Superior temporal gyrus (tissue), 1 donor: Measurements from ENCODE around the gene JPH3.

Source experiments
- DNase-seq: peaks from one replicate; pipeline ENCODE4 v3.0.0-alpha.2; 2016; ENCODE audit errors: extremely low spot score

The JPH3 gene

DNA sequence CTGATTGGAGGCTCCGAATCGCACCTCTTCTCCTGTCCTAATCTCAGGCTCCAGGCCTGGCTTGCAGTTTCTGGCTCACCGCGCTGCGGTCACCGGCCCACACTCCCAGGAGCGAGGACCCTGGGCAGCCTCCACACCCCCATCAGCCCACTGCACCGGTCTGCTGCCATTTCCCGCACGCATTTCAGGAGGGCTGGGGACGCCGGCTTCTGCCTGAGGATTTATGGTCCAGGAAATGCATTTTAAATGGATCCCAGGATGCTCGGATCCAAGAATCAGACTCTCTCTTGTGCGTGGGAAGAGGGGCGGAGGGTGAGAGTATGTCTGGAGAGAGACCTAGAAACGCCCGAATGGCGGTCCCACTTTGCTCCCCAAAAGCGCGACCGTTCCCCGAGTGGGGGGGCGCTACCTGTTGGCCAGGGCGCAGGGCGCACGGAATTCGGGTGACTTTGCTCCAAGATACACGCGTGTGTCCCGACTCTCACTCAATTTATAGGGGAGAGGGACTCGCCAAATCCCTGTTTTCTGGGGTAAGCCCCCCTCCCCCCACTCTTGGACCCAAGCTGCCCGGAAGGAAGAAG lies 817 bp upstream of the JPH3 start:
- no peak for DNase-seq

DNA sequence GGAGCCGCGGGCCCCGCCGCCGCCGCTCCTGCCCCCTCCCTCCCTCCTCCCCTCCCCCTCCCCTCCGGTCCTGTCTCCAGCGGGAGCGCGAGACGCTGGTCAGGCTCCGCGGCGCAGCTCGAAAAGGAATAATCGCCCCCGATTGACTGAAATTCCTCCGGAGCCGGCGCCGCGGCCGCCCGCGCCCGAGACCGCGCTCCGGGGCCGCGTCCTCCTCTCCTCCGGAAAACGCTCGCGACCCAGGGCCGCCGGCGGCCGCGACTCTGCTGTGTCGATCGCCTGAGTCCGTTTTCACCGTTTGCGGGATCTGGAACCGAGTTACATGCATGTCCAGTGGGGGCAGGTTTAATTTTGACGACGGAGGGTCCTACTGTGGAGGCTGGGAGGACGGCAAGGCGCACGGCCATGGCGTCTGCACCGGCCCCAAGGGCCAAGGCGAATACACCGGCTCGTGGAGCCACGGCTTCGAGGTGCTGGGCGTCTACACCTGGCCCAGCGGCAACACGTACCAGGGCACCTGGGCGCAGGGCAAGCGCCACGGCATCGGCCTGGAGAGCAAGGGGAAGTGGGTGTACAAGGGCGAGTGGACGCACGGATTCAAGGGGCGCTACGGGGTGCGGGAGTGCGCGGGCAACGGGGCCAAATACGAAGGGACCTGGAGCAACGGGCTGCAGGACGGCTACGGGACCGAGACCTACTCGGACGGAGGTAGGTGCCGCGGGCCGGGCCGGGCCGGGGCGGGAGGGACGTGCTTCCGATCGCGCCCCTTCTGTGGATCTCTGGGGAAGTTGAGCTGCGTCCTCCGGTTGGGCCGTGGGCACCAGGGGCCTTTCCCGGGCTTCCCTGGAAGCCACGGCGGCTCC lies 744 bp downstream of the JPH3 start:
- no peak for DNase-seq

DNA sequence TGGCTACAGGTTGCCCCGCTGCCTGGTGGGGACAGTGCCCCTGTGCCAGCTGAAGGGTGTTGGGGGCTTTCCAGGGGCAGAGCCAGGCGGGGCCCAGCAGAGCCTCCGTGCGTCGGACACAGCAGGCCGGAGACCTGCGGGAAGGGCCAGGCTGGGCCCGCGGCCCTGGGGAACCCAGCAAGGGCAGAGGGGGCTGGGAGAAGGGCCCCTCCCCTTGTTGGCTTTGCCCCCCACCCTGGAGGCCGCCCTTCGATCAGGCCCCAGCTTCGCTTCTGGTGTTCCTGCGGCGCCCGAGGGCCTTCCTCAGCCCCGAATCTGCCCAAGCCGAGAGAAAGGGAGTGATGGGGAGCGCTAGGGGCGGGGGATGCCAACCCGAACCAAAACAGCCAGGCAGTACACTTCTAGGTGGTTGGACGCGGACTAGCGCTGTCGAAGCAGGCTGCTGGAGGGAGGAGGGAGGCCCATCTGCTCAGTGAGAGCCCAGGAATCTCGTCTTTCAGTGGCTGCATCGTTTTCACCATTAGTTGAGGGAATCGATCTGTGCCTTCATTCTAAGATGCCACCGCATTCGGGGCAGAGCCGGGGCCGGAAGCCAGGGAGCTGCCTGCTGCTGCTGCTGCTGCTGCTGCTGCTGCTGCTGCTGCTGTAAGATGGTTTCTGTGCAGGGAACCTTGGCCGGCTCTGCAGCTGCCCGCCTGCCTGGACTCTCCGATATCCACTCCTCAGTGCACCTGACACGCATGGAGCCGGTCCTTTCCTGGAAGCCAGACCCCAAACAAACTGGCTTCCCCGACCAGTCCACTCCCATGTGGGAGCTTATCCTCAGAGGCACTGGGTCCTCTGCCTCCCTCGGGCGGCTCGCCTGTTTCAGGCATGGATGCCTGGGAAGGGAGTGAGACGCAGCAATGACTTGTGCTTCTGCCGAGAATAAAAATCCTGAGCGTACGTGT lies 1.7 kb downstream of the JPH3 start:
- no peak for DNase-seq

DNA sequence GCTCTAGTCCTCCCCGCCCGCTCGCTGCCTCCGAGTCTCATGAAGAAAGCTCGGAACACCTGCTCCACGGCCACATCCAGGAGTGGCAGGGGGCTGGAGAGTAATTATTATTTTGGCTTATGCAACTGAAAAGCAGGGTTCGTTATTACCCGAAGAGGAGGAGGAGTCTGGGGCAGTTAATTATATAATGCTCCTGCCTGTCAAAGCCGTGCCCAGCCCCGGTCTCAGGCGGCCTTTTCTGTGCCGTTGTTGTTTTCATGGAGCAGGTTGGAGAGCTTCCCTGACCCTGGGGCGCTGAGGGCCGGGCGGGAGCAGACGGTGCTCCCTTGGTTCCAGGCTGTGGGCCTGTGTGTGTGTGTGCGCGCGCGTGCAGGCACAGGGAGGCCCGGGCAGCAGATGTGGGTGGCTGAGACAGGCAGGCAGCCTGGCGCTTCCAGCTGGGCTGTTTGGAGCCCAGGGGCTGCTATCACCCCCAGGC lies 2.4 kb downstream of the JPH3 start:
- DNase-seq = no peak

DNA sequence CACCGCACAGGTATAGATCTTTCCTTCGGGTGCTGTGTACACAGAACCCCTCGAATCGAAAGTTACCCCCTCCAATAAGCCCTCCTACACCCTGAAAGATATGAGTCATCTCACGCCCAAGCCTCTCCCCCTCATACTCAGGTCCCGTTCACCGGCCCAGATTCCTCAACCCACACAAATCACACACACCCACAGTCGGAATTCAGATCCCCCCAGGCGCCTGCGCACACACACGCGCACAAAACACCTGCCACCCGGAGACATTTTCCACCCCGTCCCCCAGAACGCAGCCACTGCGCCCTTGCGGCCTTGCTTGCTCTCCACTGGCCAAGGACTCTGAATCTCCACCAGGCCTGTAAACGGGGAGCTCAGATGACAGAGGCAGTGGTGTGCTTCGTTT lies 4.9 kb downstream of the JPH3 start:
- DNase-seq = peak; percentile 29

DNA sequence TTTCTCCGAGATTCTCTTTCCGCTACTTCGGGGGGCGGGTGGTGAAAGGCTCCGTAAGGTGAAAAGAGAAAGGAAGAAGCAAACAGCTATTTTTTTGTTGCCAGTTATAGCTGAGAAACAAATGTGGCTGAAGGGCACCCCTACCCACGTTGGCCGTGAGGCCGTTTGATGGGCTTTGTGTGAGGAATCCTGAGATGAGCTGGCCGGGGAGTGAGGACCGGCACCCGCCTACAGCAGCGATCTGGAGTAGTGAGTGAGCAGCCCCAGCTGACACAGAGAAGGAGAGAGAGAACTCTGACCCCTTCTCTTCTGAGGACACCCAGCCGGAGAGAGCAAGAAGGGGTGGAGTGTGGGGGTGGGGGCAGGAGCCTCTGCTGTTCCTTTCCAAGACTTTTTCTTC lies 5.6 kb downstream of the JPH3 start:
- DNase-seq = no peak

DNA sequence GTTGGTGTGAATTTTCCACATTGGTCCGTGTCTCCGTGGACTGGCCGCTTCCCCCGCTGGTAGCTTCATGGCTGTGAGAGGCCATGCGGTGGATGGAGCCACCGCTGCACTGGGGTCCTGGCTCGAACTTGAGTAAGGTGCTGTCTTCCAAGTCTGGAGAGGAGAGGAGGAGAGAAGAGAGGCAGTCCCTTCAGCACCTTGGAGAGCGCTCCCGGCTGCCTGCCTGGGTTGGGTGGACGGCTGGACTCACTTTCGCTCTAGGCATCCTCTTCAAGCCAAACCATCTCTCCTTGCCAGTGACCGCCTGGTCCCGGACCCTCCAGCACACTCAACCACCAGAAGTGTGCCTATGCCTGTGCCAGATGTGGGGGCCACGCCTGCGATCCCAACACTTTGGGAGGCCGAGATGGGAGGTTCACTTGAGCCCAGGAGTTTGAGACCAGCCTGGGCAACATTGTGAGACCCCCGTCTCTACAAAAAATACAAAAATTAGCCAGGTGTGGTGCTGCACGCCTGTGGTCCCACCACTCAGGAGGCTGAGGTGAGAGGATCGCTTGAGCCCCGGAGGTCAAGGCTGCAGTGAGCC lies 6.2 kb downstream of the JPH3 start:
- no peak for DNase-seq

DNA sequence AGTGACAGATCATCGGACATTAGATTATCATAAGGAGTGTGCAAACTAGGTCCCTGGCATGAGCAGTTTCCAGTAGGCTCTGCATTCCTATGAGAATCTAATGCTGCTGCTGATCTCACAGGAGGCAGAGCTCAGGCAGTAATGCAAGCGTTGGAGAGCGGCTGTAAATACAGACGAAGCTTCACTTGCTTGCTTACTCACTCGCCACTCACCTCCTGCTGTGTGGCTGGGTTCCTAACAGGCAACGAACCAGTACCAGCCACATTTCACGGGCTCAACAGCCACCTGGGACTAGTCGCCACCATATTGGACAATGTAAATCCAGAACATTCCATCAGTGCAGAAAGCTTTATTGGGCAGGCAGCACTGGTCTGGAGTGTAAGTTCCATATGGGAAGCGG lies 7.7 kb downstream of the JPH3 start:
- DNase-seq = no peak

DNA sequence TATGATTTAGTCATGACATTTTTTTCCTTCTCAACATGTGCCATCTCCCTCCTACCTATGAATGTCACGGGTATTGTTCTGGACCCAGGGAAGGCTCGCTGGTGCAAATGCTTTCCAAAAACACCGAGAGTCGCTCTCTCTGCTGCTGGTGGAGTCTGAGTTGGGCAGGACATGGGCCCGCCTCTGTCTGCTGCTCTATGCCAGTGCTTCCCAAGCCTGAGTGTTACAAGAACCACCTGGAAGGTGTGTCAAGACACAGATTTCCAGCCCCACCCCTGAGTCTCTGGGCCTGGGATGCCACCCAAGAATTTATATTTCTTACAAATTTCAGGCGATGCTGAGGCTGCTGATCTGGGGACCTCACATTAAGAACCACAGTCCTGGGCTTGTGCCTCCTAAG lies 9.1 kb downstream of the JPH3 start:
- no peak for DNase-seq

DNA sequence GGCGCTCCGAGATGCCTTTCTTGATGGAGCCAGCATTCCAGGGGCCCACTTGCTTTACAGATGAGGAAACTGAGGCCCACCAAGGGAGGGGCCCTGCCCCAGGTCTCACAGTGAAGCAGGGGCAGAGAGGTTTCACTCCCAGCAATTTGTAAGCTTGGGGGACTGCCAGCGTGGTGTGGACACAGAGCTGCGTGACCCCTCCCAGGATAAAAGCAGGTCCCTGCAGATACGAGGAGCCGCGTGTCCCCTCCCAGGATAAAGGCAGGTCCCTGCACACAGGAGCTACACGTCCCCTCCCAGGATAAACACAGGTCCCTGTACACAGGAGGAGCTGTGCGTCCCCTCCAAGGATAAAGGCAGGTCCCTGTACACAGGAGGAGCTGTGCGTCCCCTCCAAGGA lies 11.7 kb downstream of the JPH3 start:
- no peak for DNase-seq

DNA sequence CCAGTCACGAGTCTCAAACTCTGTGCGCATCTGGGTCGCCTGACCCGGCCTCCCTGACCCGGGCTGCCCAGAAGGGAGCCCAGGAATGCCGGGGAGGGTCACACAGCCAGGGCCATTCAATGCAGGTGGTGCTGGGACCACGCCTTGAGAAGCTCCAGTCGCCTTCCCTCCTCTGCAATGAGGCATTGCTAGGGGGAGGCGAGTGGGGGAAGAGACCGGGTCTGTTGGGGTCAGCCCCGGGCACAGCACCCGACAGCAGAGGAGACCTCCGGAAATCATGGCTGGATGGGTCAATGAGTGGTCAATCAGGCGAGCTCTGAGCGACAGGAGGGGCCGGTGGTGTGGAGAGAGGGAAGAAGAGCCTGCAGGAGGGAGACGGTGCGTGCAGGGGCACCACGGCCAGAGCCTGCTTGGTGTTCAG lies 13.3 kb downstream of the JPH3 start:
- no peak for DNase-seq

DNA sequence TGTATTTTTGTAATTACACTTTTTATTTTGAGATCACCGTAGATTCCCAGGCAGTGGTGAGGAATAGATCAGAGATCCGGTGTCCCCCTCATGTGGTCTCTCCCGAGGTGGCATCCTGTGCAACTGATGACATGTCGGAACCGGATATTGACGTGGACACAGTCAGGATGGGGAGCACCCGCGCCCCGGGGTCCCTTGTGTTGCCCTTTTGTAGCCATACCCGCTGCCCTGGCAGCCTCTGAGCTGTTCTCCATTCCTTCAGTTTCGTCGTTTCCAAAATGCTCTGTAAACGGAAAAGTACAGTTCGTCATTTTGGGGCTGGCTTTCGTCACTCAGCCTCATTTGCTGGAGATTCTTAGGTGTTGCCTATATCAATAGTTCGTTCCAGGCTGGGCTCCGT lies 14.2 kb downstream of the JPH3 start:
- no peak for DNase-seq

DNA sequence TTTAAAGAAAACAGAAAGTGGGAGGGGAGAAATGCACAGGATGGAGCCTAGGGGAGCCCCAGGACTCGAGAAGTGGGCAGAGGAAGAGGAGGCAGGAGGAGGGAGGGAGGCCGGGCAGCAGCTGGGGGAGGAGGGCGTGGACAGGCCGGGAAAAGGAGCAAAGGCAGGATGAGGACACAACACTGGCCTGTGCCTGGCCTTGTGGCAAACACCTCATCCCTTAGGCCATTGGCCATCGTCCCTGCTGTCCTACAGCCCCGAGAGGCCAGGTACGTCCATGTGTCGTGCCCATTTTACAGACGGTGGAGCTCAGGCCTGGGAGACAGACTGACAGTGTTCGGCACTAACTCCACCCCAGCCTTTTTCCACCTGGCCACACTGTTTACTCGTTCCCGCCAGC lies 15.9 kb downstream of the JPH3 start:
- no peak for DNase-seq

DNA sequence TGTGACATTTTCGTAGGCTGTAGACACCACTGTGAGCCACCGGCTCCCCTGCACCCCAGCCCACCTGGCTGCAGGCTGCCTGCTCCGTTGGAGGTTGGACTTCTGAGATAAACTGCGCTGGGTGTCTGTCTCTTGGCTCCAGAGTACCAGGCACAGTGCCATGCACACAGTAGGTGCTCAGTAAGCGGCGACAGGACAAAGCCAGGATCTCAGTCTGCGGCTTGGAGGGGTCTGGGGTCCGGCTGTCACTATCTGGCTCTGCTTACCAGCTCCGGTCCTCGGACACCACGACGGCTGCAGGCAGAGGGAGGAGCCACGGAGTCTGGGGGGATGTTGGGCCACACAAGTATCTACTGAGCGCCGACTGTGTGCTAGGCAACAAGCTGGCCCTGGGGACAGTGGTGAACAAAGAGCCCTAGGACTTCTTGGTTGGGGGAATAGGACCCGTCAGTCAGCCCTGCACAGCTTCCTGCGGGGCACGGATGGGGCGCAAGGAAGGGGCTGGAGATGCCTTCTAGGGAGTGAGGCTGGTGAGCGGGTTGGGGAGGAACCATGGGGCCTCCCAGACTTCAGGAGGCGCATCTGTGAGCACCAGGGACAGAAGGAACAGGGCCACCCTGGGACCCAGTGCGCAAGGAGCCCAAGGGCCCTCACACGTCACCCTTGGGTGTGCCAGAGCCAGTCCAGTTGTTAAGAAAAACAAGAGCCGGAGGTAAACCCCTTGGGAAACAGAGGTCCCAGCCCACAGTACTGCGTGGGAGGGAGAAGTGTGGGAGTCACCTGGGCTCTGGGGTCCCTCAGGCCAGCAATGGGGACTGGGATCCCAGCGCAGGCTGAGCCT lies 17.3 kb downstream of the JPH3 start:
- DNase-seq = no peak

DNA sequence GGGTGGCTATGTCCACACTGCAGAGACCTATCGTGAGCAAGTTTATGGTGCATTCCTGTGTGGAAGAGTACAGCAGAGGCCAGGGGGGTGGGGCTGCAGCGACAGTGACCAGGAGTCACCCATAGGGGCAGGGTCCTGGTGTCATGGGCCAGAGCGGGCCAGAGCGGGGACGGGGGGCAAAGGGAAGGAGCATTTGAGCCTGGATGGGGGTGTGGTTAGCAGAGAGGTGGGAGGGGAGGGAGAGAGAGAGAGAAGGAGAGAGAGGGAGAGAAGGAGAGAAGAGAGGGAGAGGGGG lies 17.8 kb downstream of the JPH3 start:
- no peak for DNase-seq

DNA sequence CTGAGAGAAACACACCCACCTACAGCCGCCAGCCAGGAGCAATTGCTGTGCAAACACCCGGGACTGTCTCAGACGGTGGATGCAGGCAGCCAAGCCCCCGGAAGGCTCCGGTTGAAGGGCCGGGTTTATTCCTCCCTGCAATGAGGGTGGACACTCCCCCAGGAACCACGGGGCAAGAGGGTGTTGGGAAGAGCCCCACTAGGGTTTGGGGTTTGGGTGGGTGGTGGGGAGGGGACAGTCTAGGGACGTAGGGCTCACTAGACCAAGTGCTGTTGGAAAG lies 19.2 kb downstream of the JPH3 start:
- DNase-seq = no peak

DNA sequence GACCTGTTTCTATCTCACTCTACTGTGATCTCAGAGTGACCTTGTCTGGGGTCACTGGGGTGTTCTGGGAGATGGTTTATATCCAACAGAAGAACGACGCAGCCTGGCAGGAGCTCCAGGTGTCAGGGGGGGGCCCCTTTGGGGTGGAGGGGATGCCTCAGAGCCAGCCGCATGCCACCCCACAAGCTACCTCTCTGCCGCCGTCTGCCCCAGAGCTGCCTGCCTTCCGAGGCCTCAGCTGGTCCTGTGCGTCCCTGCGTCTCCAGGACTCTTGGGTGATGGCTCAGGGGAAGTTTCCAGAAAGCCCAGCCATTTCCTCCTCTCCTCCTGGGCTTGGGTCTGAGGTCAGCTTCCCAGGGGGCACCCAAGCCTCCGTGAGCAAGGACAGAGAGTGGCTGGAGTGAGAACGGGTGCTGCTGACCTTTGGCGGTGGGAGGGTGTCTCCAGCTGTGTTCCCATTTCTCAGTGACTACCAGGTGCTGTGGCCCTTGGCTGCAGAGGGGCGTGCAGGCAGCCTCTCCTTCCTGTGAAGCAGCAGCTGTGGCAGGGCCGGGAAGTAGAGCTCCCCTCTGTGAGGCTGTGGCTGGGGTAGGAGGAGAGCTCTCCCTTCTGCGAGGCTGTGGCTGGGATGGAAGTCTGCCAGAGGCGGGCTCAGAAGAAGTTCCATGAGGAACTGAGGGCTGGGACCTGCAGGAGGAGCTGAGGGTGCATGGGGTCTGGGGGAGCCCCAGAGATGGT lies 19.8 kb downstream of the JPH3 start:
- DNase-seq = no peak

DNA sequence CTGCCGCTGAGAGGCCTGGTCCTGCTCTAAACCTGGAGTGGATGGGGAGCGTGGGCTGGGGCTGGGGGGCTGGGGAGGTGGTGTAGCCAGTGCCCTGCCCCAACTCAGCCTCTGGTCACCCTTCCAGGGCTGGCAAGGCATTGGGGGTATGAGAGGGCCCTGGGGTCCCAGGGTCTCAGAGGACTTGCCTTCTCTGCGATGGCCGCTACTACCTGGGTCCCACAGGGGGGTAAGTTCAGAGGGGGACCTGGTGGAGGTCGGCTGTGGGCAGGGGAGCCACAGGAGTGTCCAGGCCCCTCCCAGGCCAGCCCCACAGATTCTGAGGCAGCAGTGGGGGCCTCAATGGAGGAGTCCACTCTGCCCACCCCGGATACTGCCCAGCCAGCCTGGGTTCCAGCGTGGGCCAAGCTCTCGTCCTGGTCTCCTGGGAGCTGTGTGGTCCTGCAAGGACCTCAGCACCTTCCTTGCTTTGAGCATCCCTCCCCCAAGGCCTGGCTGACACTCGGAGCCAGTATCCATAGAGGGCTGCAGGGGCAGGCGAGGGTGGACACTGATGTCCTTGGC lies 20.5 kb downstream of the JPH3 start:
- no peak for DNase-seq

DNA sequence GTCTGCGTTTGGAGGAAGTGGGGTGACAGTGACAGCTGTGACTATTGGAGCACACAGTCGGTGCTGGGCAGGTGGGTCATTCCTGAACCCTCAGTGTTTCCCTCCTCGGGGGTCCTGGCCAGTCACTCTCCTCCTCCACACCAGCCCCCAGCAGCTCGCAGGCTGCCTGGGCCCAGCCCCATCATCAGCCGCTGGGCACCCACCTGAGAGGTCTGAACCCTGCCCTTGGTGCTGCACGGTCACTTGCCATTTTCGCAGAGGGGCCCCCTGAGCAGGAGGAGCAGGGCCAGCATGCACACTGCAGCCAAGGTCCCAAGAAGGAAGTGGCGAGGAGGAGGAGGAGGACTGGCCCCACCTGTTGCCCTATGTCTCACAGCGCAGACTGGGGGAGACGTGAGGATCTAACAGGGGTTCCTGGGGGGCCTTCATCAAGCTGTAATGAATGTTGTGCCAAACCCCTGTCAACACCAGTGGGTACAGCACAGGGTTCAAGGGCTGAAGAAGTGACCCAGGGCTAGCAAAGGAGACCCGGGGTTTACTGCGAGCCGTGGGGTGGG lies 23.0 kb downstream of the JPH3 start:
- no peak for DNase-seq

DNA sequence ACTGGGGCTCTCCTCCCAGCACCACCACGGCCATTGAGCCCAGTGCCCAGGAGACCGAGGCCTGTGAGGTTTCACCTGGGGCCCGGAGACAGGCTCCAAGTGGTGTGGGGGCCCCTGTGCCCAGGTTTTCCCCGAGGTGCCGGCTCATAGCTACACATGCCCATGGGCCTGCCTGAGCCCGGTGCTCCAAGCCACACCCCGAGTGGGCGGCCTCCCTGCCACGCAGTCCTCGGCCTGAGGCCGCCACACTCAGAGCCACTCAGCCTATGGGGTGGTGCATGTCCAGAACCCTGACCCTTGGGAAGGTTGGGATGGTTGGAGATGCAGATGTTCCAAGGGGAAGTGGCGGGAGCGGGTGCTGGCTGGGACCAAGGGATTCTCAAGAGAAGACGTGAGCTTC lies 24.1 kb downstream of the JPH3 start:
- DNase-seq = no peak
